HL-60 (cell line): ENCODE measurements around the gene SHB.
"Not testable (repeated sequence)": the region's sequence is repeated elsewhere in the genome, so short reads cannot be mapped to it uniquely, and the experiment has no call there.

Experiments
- DNase-seq, 2 experiments: peaks; one replicate each; pipeline ENCODE4 v3.0.0-alpha.2; 2010 to 2020; ENCODE audit warnings: low read depth in 1 of 2, low spot score in 1 of 2
- H3K27ac ChIP-seq: fragments of 250-450 bp; sonication (Bioruptor Pico); replicated peaks from 2 replicates; pipeline ENCODE4 v1.5.1; 2020; ENCODE audit warnings: mild to moderate bottlenecking, moderate library complexity
- H3K27me3 ChIP-seq: fragments of 250-450 bp; sonication (Bioruptor Pico); 2 replicates; pipeline ENCODE4 v1.5.1; 2021; ENCODE audit warnings: mild to moderate bottlenecking, moderate library complexity; ENCODE audit not compliant: insufficient read depth, poor library complexity, severe bottlenecking
- H3K4me3 ChIP-seq: replicated peaks from 2 replicates; pipeline ENCODE4 v1.5.1; 2011; ENCODE audit warnings: mild to moderate bottlenecking, control low read depth, low read length; ENCODE audit not compliant: insufficient read depth
- GABPA ChIP-seq: IDR thresholded peaks from 2 replicates; pipeline ENCODE4 v1.6.1; 2012; ENCODE audit warnings: low read depth
- POLR2AphosphoS5 ChIP-seq: IDR thresholded peaks from 2 replicates; pipeline ENCODE4 v1.6.1; 2012; ENCODE audit warnings: low read depth
- SPI1 ChIP-seq: IDR thresholded peaks from 2 replicates; pipeline ENCODE4 v1.6.1; 2012; ENCODE audit warnings: low read depth, mild to moderate bottlenecking, borderline replicate concordance
- TF ChIP-seq, protein P1 (sequence below): IDR thresholded peaks from 2 replicates; pipeline ENCODE4 v1.6.1; 2012; ENCODE audit warnings: low read depth; ENCODE audit not compliant: insufficient replicate concordance
- TF ChIP-seq, protein P2 (sequence below): IDR thresholded peaks from one replicate; pipeline ENCODE4 v1.5.1; 2011; ENCODE audit warnings: low read length, control low read depth, inconsistent platforms; ENCODE audit not compliant: insufficient read depth

SHB gene

DNA sequence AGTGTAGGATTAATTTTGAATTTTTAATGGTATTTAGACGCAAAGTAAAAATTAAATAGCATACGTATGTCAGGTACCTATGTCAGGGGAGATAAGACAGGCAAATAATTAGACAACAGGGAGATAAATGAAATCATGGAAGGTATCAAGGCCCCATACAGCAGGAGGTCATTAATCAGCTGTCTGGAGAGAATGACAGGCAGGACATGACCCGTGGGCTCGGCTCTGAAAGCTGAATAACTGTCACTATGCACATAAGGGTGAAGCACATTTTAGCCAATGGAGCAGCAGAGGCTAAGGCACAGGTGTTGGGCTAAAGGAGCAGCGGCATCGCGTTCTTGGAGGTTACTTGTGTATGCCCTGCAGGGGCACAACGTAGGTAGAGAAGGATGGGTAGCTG, 177.0 kb downstream of the SHB start:
- Histone ChIP-seq H3K27me3 (no peaks in the 10 kb centered on the region), H3K27ac (no peak overlapping the region), H3K4me3 (no peak overlapping the region)
- DNase-seq = no peak
- no peak for TF ChIP-seq POLR2AphosphoS5
- TF ChIP-seq, protein P1, sequence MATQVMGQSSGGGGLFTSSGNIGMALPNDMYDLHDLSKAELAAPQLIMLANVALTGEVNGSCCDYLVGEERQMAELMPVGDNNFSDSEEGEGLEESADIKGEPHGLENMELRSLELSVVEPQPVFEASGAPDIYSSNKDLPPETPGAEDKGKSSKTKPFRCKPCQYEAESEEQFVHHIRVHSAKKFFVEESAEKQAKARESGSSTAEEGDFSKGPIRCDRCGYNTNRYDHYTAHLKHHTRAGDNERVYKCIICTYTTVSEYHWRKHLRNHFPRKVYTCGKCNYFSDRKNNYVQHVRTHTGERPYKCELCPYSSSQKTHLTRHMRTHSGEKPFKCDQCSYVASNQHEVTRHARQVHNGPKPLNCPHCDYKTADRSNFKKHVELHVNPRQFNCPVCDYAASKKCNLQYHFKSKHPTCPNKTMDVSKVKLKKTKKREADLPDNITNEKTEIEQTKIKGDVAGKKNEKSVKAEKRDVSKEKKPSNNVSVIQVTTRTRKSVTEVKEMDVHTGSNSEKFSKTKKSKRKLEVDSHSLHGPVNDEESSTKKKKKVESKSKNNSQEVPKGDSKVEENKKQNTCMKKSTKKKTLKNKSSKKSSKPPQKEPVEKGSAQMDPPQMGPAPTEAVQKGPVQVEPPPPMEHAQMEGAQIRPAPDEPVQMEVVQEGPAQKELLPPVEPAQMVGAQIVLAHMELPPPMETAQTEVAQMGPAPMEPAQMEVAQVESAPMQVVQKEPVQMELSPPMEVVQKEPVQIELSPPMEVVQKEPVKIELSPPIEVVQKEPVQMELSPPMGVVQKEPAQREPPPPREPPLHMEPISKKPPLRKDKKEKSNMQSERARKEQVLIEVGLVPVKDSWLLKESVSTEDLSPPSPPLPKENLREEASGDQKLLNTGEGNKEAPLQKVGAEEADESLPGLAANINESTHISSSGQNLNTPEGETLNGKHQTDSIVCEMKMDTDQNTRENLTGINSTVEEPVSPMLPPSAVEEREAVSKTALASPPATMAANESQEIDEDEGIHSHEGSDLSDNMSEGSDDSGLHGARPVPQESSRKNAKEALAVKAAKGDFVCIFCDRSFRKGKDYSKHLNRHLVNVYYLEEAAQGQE = no peak
- TF ChIP-seq GABPA = no peak
- TF ChIP-seq, protein P2, sequence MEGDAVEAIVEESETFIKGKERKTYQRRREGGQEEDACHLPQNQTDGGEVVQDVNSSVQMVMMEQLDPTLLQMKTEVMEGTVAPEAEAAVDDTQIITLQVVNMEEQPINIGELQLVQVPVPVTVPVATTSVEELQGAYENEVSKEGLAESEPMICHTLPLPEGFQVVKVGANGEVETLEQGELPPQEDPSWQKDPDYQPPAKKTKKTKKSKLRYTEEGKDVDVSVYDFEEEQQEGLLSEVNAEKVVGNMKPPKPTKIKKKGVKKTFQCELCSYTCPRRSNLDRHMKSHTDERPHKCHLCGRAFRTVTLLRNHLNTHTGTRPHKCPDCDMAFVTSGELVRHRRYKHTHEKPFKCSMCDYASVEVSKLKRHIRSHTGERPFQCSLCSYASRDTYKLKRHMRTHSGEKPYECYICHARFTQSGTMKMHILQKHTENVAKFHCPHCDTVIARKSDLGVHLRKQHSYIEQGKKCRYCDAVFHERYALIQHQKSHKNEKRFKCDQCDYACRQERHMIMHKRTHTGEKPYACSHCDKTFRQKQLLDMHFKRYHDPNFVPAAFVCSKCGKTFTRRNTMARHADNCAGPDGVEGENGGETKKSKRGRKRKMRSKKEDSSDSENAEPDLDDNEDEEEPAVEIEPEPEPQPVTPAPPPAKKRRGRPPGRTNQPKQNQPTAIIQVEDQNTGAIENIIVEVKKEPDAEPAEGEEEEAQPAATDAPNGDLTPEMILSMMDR = no peak
- TF ChIP-seq SPI1 = no peak

DNA sequence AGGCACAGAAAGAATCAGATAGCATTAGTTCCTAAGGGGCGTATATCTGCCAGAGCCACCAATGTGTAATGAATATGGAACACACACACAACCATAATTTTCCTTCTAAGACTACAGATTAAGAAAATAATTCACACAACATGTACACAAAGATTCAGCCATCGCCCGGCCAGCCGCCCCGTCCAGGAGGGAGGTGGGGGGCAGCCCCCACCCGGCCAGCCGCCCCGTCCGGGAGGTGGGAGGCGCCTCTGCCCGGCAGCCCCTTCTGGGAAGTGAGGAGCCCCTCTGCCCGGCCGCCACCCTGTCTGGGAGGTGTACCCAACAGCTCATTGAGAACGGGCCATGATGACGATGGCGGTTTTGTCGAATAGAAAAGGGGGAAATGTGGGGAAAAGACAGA, 178.0 kb downstream of the SHB start:
- not testable (repeated sequence) for H3K27ac ChIP-seq, H3K27me3 ChIP-seq, DNase-seq, H3K4me3 ChIP-seq

DNA sequence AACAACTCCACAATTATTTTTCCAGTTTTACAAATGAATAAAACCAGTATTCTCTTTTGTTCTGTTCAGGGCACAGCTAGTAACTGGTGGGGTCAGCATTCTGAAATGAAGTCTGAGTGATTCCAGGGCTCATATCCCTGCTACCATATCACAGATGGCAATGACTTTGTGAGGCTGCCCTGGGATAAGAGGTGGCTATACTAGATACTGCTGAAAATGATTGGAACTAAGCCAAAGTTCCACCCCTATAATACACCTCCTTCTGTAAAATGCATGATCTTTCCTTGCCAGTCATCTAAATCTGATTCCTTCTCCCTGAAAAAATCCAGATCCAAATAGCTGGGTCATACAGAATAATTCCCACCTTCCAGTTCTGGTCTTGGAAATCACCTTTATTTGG, 179.5 kb downstream of the SHB start:
- no peaks in the 10 kb centered on the region for H3K27me3 ChIP-seq
- no peak overlapping the region for H3K4me3 ChIP-seq
- DNase-seq = no peak
- H3K27ac ChIP-seq = peak overlapping the region; percentile 36; the same call in 1 of the 2 replicates
- TF ChIP-seq, protein P1 = no peak
- TF ChIP-seq SPI1 = no peak
- no peak for TF ChIP-seq GABPA
- TF ChIP-seq, protein P2 = no peak
- TF ChIP-seq POLR2AphosphoS5 = no peak

DNA sequence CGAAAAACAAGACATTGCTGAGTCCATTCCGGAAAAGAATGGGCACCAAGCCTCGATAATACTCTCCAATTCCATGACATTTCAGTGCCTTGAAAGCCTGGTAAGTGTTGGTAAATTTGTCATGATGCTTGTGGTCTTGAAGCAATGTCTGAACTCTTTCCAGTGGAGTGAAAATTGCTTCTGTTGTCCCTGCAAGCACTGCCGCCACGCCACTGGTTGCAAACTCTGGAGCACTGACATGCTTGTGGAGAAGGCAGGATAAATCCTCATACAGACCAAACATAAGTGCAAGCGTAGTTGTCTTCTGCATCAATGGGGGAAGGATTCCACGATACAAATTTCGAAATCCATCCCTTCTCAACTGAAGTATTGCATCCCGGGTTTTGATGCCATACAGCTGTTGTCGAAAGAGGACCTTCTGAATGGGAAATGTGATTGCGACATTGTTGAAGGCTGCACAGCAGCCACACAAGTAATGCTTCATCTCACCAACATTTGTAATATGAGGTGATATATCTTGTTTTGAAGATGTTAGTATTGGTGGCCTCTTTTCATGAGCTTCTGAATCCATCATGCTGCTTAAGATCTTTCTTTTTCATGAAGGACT, 180.9 kb downstream of the SHB start:
- not testable (repeated sequence) for H3K27me3 ChIP-seq, H3K4me3 ChIP-seq
- H3K27ac ChIP-seq = peak overlapping the region; percentile 36
- DNase-seq = peak; percentile 66 to 83

DNA sequence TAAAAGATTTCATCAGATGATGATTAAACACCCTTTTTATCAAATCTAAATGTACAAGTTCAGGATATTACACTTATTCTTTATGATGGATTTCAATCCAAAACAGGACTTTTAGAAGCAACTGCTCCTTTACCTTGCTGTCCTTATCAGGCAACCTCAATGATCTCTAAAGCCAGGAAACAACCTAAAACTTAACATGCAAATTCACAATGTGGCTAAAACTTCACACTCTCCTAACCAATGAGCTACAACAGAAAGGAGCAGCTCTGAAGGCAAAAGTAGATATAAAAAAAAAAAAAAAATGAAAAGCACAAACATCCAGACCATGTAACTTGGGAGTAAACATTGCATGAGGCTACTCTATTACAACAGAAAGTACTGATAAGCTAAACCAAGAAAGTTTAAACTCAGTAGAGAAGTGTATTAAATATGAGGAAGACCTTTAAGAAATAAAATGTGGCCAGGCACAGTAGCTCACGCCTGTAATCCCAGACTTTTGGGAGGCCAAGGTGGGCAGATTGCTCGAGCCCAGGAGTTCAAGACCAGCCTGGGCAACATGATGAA, 188.0 kb downstream of the SHB start:
- Histone ChIP-seq H3K27me3 (no peaks in the 10 kb centered on the region), H3K4me3 (no peak overlapping the region), H3K27ac (no peak overlapping the region)
- no peak for TF ChIP-seq POLR2AphosphoS5
- TF ChIP-seq, protein P2 = no peak
- no peak for TF ChIP-seq SPI1
- TF ChIP-seq, protein P1 = no peak
- DNase-seq = no peak
